H1 (cell line): ENCODE results near the gene FAH. TPM values are rescaled to one million over a fixed set of nuclear protein-coding genes. Genes with fewer than 3 reads are reported as not detected.

Source experiments
- BCL11A ChIP-seq, 2 experiments: IDR thresholded peaks; one replicate each; pipeline ENCODE4 v1.6.1; 2011; ENCODE audit warnings: low read depth in 2 of 2, low read length in 2 of 2, mild to moderate bottlenecking in 2 of 2
- POU5F1 ChIP-seq: IDR thresholded peaks from 2 replicates; pipeline ENCODE4 v1.6.1; 2011; ENCODE audit warnings: low read depth, mild to moderate bottlenecking, low read length, moderate library complexity
- TAF1 ChIP-seq: IDR thresholded peaks from 2 replicates; pipeline ENCODE4 v1.6.1; 2011; ENCODE audit warnings: mild to moderate bottlenecking, low read depth, low read length
- polyA plus RNA-seq, 7 experiments: library from polyadenylated mRNA; depleted of rRNA in 3 of 7; stranded (reverse) in 5 of 7; unstranded in 2 of 7; fragments of >200 nt in 5 of 7; fragments of 200-250 nt in 2 of 7; gene quantifications; 1 replicate in 5 of 7; 2 replicates in 1 of 7; 4 replicates in 1 of 7; pipeline versions ENCODE4 v1.2.1 to v1.2.3, GENCODE V29; 2011 to 2013; ENCODE audit warnings: missing spikeins in 2 of 7, mixed read lengths in 2 of 7
- total RNA-seq: library from RNA; stranded (reverse); fragmentation: NEBNext Ultra II Directional; extraction: Animal tissue kit (Norgen Biotek cat#: 25700); gene quantifications from 2 replicates; pipeline ENCODE4 v1.2.1, GENCODE V29; 2021
- TF ChIP-seq, protein P1 (sequence below): IDR thresholded peaks from 2 replicates; pipeline ENCODE4 v1.6.1; 2012; ENCODE audit warnings: low read length, inconsistent platforms

FAH gene
- total and polyA plus RNA-seq, 2 of the 8 experiments (the other 6 are each of a cell fraction or from before 2014, with no cell fraction given) = 20.0 to 21.7 TPM

DNA sequence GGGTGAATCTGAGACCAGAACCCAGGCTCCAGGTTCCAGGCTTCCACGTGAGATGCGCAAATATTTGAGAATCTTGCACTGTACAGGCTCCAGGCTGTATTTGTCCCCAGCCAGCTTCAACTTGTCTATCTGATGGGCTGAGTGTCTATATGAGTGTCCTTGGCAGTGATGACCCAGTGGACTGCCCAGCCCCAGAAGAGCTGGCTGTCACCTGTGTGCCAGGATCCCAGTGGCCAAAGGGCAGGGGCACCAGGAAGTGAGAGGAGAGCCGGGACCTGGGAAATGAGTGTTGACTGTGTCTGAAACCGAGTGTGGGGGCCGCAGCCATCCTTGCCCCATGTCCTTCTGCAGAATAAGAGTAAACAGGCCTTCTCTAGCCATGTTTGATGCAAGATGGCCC is 10.4 kb downstream of the FAH start (continued):
- TF ChIP-seq BCL11A (IDR thresholded peaks at IDR 0.05; ENCODE audit: low read depth in 2 of 2, low read length in 2 of 2) (no peak), TAF1 (no peak), POU5F1 (no peak)
- TF ChIP-seq, protein P1, sequence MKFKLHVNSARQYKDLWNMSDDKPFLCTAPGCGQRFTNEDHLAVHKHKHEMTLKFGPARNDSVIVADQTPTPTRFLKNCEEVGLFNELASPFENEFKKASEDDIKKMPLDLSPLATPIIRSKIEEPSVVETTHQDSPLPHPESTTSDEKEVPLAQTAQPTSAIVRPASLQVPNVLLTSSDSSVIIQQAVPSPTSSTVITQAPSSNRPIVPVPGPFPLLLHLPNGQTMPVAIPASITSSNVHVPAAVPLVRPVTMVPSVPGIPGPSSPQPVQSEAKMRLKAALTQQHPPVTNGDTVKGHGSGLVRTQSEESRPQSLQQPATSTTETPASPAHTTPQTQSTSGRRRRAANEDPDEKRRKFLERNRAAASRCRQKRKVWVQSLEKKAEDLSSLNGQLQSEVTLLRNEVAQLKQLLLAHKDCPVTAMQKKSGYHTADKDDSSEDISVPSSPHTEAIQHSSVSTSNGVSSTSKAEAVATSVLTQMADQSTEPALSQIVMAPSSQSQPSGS = no peak
- TF ChIP-seq, all 59 proteins: peak for 0
